DND-41 (cell line): ENCODE results near the gene HMCN2.

Source experiments
- ATAC-seq: fragments of 200-7000 bp; cut with Tn5 transposase; 3 replicates; pipeline ENCODE4 v1.9.1; 2021; ENCODE audit warnings: low read depth; ENCODE audit not compliant: insufficient read depth
- DNase-seq: peaks from one replicate; pipeline ENCODE4 v3.0.0-alpha.2; 2020
- H2AFZ ChIP-seq: 2 replicates; pipeline ENCODE4 v1.6.0; 2012; ENCODE audit warnings: low read depth, low read length
- H3K27ac ChIP-seq: 2 replicates; pipeline ENCODE4 v1.5.1; 2012; ENCODE audit warnings: low read length, inconsistent platforms
- H3K27me3 ChIP-seq: fragments of 200-600 bp; sonication (generic); 2 replicates; pipeline ENCODE4 v1.6.0; 2012; ENCODE audit warnings: low read length, mild to moderate bottlenecking, inconsistent platforms; ENCODE audit not compliant: insufficient read depth, poor library complexity
- H3K36me3 ChIP-seq: 2 replicates; pipeline ENCODE4 v1.5.1; 2012; ENCODE audit warnings: low read length, inconsistent platforms; ENCODE audit not compliant: insufficient read depth
- H3K4me1 ChIP-seq: 2 replicates; pipeline ENCODE4 v1.5.1; 2012; ENCODE audit warnings: mild to moderate bottlenecking, low read length; ENCODE audit not compliant: insufficient read depth
- H3K4me2 ChIP-seq: 2 replicates; pipeline ENCODE4 v1.6.0; 2012; ENCODE audit warnings: mild to moderate bottlenecking, moderate library complexity, low read length, inconsistent platforms; ENCODE audit not compliant: insufficient read depth
- H3K4me3 ChIP-seq, 2 experiments: fragments of 200-600 bp in 1 of 2; shearing (Covaris generic) in 1 of 2; 2 replicates each; pipeline ENCODE4 v1.5.1; 2012 to 2016; ENCODE audit warnings: inconsistent platforms in 2 of 2, low read length in 2 of 2, mild to moderate bottlenecking in 2 of 2, low read depth in 1 of 2, moderate library complexity in 1 of 2
- H3K79me2 ChIP-seq: 2 replicates; pipeline ENCODE4 v1.6.0; 2012; ENCODE audit warnings: low read length, inconsistent platforms; ENCODE audit not compliant: insufficient read depth
- H3K9ac ChIP-seq: 2 replicates; pipeline ENCODE4 v1.6.0; 2012; ENCODE audit warnings: low read depth, mild to moderate bottlenecking, inconsistent platforms, low read length, moderate library complexity
- H3K9me3 ChIP-seq: 2 replicates; pipeline ENCODE4 v1.5.1; 2012; ENCODE audit warnings: low read length, moderate library complexity, mild to moderate bottlenecking, inconsistent platforms; ENCODE audit not compliant: insufficient read depth, severe bottlenecking
- H4K20me1 ChIP-seq: 2 replicates; pipeline ENCODE4 v1.6.0; 2012; ENCODE audit warnings: low read length; ENCODE audit not compliant: insufficient read depth
- EZH2 ChIP-seq: IDR thresholded peaks from 3 replicates; pipeline ENCODE4 v1.6.1; 2012; ENCODE audit warnings: borderline replicate concordance, low read depth, mild to moderate bottlenecking, moderate library complexity, low read length, inconsistent platforms; ENCODE audit not compliant: severe bottlenecking
- TF ChIP-seq, protein P1 (sequence below): IDR thresholded peaks from 2 replicates; pipeline ENCODE4 v1.5.1; 2012; ENCODE audit warnings: borderline replicate concordance, low read length, moderate library complexity, mild to moderate bottlenecking; ENCODE audit not compliant: poor library complexity, severe bottlenecking; ENCODE audit errors: extremely low read depth

Gene HMCN2

DNA sequence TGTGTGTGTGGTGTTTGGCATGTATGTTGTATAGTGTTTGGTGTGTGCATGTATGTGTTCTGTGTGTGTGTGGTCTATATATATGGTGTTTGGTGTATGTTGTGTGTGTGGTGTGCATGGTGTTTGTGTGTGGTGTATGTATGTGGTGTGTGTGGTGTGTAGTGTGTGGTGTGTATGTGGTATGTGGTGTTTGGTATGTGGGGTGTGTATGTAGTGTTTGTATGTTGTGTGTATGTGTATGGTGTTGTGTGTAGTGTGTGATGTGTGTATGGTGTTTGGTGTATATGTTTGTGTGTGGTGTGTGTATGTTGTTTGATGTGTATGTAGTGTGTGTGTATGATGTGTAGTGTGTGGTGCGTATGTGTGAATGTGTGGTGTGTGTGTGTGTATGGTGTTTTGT is 78.8 kb downstream of the HMCN2 start:
- Histone ChIP-seq H3K9me3 (no peaks in the 10 kb centered on the region), H3K79me2 (no peaks in the 10 kb centered on the region), H3K9ac (no peak overlapping the region), H3K4me3 (no peak overlapping the region), H3K27ac (no peak overlapping the region), H3K4me1 (no peaks in the 10 kb centered on the region), H2AFZ (no peak overlapping the region), H3K27me3 (no peaks in the 10 kb centered on the region), H3K4me2 (no peak overlapping the region), H4K20me1 (no peaks in the 10 kb centered on the region; the same call in 1 of the 2 replicates), H3K36me3 (no peaks in the 10 kb centered on the region)
- TF ChIP-seq, protein P1, sequence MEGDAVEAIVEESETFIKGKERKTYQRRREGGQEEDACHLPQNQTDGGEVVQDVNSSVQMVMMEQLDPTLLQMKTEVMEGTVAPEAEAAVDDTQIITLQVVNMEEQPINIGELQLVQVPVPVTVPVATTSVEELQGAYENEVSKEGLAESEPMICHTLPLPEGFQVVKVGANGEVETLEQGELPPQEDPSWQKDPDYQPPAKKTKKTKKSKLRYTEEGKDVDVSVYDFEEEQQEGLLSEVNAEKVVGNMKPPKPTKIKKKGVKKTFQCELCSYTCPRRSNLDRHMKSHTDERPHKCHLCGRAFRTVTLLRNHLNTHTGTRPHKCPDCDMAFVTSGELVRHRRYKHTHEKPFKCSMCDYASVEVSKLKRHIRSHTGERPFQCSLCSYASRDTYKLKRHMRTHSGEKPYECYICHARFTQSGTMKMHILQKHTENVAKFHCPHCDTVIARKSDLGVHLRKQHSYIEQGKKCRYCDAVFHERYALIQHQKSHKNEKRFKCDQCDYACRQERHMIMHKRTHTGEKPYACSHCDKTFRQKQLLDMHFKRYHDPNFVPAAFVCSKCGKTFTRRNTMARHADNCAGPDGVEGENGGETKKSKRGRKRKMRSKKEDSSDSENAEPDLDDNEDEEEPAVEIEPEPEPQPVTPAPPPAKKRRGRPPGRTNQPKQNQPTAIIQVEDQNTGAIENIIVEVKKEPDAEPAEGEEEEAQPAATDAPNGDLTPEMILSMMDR: no peak
- TF ChIP-seq EZH2: no peak
- DNase-seq (no peak), ATAC-seq (no peak)

DNA sequence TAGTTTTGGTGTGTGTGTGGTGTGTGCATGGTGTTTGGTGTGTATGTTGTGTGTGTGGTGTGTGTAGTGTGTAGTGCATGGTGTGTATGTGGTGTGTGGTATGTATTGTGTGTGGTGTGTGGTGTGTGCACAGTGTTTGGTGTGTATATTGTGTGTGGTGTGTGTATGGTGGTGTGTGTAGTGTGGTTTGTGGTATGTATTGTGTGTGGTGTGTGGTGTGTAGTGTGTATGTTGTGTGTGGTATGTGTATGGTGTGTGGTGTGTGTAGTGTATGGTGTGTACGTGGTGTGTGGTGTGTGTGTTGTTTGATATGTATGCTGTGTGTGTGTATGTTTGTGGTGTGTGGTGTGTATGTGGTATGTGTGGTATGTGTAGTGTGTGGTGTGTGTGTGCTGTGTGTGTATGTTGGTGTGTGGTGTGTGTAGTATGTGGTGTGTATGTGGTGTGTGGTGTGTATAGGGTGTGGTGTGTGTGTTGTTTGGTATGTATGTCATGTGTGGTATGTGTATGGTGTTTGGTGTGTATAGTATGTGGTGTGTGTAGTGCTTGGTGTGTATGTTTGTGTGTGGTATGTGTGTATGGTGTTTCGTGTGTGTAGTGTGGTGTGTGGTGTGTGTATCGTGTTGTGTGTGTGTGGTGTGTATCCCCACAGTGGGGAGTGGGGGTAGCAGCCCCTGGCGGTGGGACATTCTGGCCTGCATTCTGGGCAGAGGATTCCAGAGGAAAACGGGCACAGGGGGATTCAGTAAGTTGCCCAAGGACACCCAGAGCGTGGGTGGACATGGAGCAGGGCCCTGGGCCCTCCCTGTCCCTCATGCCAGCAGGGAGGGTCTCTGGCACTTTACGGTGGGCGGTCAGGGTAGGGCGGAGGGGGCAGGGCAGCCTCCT is 79.7 kb downstream of the HMCN2 start:
- DNase-seq: no peak
- Histone ChIP-seq H3K4me2 (no peak overlapping the region), H2AFZ (no peak overlapping the region)

DNA sequence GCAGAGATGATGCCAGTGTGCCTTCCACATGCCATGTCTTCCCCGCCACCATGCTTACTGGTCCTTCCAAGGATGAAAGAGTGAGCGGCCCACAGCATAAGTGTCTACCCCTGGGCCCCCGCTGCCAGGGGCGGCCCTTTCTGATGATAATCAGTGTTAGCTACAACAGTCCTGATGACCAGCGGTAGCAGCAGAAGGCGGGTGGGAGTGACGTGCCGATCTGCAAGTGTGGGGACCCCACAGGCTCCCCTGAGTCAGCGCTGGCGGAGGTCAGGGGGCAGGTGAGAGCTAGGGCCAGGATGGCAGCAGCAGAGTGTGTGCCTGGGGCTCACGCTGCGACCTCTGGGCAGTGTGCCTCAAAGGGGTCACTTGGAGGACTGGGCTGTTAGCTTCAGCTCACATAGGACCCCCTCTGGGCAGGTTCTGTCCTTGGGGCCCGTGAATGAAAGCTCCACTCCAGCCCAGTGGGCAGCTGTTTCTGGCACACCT is 80.4 kb downstream of the HMCN2 start:
- no peaks in the 10 kb centered on the region for H3K9me3 ChIP-seq
- no peaks in the 10 kb centered on the region for H3K4me1 ChIP-seq
- no peak for DNase-seq
- no peaks in the 10 kb centered on the region for H3K27me3 ChIP-seq
- no peaks in the 10 kb centered on the region; the same call in 1 of the 2 replicates for H4K20me1 ChIP-seq
- no peak overlapping the region for H3K27ac ChIP-seq
- no peak overlapping the region for H3K4me2 ChIP-seq
- no peaks in the 10 kb centered on the region for H3K36me3 ChIP-seq
- ATAC-seq: no peak
- TF ChIP-seq EZH2: no peak
- TF ChIP-seq, protein P1: no peak
- H3K9ac ChIP-seq: no peak overlapping the region
- no peaks in the 10 kb centered on the region for H3K79me2 ChIP-seq
- H2AFZ ChIP-seq: no peak overlapping the region
- H3K4me3 ChIP-seq: no peak overlapping the region

More for the DNA sequence above, 79.7 kb downstream of the HMCN2 start:
- H3K79me2 ChIP-seq: no peaks in the 10 kb centered on the region
- H3K4me1 ChIP-seq: no peaks in the 10 kb centered on the region
- no peaks in the 10 kb centered on the region for H3K9me3 ChIP-seq
- H3K4me3 ChIP-seq: no peak overlapping the region
- H3K36me3 ChIP-seq: no peaks in the 10 kb centered on the region
- no peak overlapping the region for H3K27ac ChIP-seq
- TF ChIP-seq, protein P1: no peak
- TF ChIP-seq EZH2: no peak
- no peaks in the 10 kb centered on the region; the same call in 1 of the 2 replicates for H4K20me1 ChIP-seq
- no peak overlapping the region for H3K9ac ChIP-seq
- ATAC-seq: no peak
- no peaks in the 10 kb centered on the region for H3K27me3 ChIP-seq
